HG03520 (cell line): ENCODE results near the gene TXNDC16.

Source experiments
- ATAC-seq: cut with Tn5 transposase; IDR thresholded peaks from one replicate; pipeline ENCODE4 v1.9.1; 2021; ENCODE audit warnings: mild to moderate bottlenecking, moderate library complexity; ENCODE audit not compliant: unreplicated experiment

TXNDC16 gene

GRCh38 chr14:52457411-52457810 is 94.9 kb downstream of the TXNDC16 start:
- ATAC-seq, result no peak

- ATAC-seq, result no peak
Measured at GRCh38 chr14:52455291-52456088, 96.8 kb downstream of the TXNDC16 start.

GRCh38 chr14:52447236-52447635 is 105.1 kb downstream of the TXNDC16 start:
- ATAC-seq, result no peak

GRCh38 chr14:52446355-52446754 is 106.0 kb downstream of the TXNDC16 start:
- ATAC-seq, result no peak

- ATAC-seq, result no peak
Measured at GRCh38 chr14:52443506-52443905, 108.8 kb downstream of the TXNDC16 start.

- ATAC-seq, result no peak
Measured at GRCh38 chr14:52442602-52443001, 109.7 kb downstream of the TXNDC16 start.

GRCh38 chr14:52442166-52442565 is 110.1 kb downstream of the TXNDC16 start:
- ATAC-seq, result no peak

- ATAC-seq, result no peak
Measured at GRCh38 chr14:52439476-52439875, 112.8 kb downstream of the TXNDC16 start.

- ATAC-seq, result no peak
Measured at GRCh38 chr14:52434955-52435354, 117.3 kb downstream of the TXNDC16 start.

GRCh38 chr14:52430474-52430873 is 121.8 kb downstream of the TXNDC16 start:
- no peak for ATAC-seq

- ATAC-seq, result no peak
Measured at GRCh38 chr14:52429451-52429850, 122.9 kb downstream of the TXNDC16 start.

- ATAC-seq, result no peak
Measured at GRCh38 chr14:52427460-52427859, 124.8 kb downstream of the TXNDC16 start.

- ATAC-seq, result no peak
Measured at GRCh38 chr14:52422650-52423356, 129.5 kb downstream of the TXNDC16 start.

- no peak for ATAC-seq
Measured at GRCh38 chr14:52417139-52417538, 135.2 kb downstream of the TXNDC16 start.

- no peak for ATAC-seq
Measured at GRCh38 chr14:52413729-52414408, 138.4 kb downstream of the TXNDC16 start.

GRCh38 chr14:52412426-52412825 is 139.9 kb downstream of the TXNDC16 start:
- no peak for ATAC-seq

GRCh38 chr14:52405314-52405713 is 147.0 kb downstream of the TXNDC16 start:
- no peak for ATAC-seq

GRCh38 chr14:52402812-52403526 is 149.3 kb downstream of the TXNDC16 start:
- ATAC-seq, result peak; percentile 51

GRCh38 chr14:52400846-52401245 is 151.5 kb downstream of the TXNDC16 start:
- no peak for ATAC-seq

- ATAC-seq, result no peak
Measured at GRCh38 chr14:52399921-52400595, 152.2 kb downstream of the TXNDC16 start.

- ATAC-seq, result no peak
Measured at GRCh38 chr14:52399104-52399503, 153.2 kb downstream of the TXNDC16 start.
